ENCODE measurements around the gene LTBP3. TPM values are rescaled to one million over a fixed set of nuclear protein-coding genes. Genes with fewer than 3 reads are reported as not detected.

Gene LTBP3
- total RNA-seq: 46.0 and 53.7 TPM in 2 replicates
- 85.3 and 101 TPM in 2 replicates for polyA plus RNA-seq

GRCh38 chr11:65558002-65558929, at the start of gene LTBP3:
Gene LTBP3 (minus strand): TSS chr11:65558359. CDS start chr11:65557959, 400 bp downstream.
- Histone ChIP-seq H4K20me1 (ENCODE audit: insufficient read depth, poor library complexity, severe bottlenecking) (no peaks in the 10 kb centered on the region), H3K9me2 (replicated peaks; ENCODE audit: insufficient read depth) (no peaks in the 10 kb centered on the region), H3K27me3 (no peaks in the 10 kb centered on the region), H3K27ac (peak within 1 kb of the TSS; percentile 98), H3K79me2 (peaks cover 29% of the 10 kb centered on the region), H2AFZ (peak within 1 kb of the TSS; percentile 36), H3K36me3 (replicated peaks; ENCODE audit: insufficient read depth, low read depth) (no peaks in the 10 kb centered on the region), H3K9me3 (ENCODE audit: low read depth) (no peaks in the 10 kb centered on the region), H3K4me1 (ENCODE audit: insufficient read depth) (peaks cover 59% of the 10 kb centered on the region), H3K4me3 (peak within 1 kb of the TSS; percentile 60), H3K4me2 (peak within 1 kb of the TSS; percentile 96)
- 2% methylated on average over 22 of the region's 79 CpGs for WGBS (ENCODE audit: low lambda C conversion rate, missing lambda C conversion rate)
- TF ChIP-seq EZH2 (IDR thresholded peaks at IDR 0.05; ENCODE audit: borderline replicate concordance) (no peak), CTCF (IDR thresholded peaks at IDR 0.05; ENCODE audit: poor library complexity) (no peak), EZH2phosphoT487 (IDR thresholded peaks at IDR 0.05; ENCODE audit: low read depth, severe bottlenecking, unreplicated experiment) (no peak)
- peak; percentile 89 for DNase-seq (ENCODE audit: low spot score)

- Histone ChIP-seq H3K4me1 (ENCODE audit: insufficient read depth) (peaks cover 17% of the 10 kb centered on the region), H4K20me1 (ENCODE audit: insufficient read depth, poor library complexity, severe bottlenecking) (peaks cover 46% of the 10 kb centered on the region), H3K27me3 (no peaks in the 10 kb centered on the region), H3K9me2 (replicated peaks; ENCODE audit: insufficient read depth) (no peaks in the 10 kb centered on the region), H3K27ac (peak overlapping the region; percentile 38), H3K36me3 (replicated peaks; ENCODE audit: insufficient read depth, low read depth) (no peaks in the 10 kb centered on the region), H3K79me2 (peaks cover 33% of the 10 kb centered on the region), H3K4me3 (no peak overlapping the region), H3K9me3 (ENCODE audit: low read depth) (no peaks in the 10 kb centered on the region), H3K4me2 (peak overlapping the region; percentile 73), H2AFZ (no peak overlapping the region)
- TF ChIP-seq CTCF (IDR thresholded peaks at IDR 0.05; ENCODE audit: poor library complexity) (no peak), EZH2 (IDR thresholded peaks at IDR 0.05; ENCODE audit: borderline replicate concordance) (no peak), EZH2phosphoT487 (IDR thresholded peaks at IDR 0.05; ENCODE audit: low read depth, severe bottlenecking, unreplicated experiment) (no peak)
- DNase-seq (ENCODE audit: low spot score): peak; percentile 93
- 39% methylated on average over 55 of the region's 67 CpGs for WGBS (ENCODE audit: low lambda C conversion rate, missing lambda C conversion rate)
These were observed 48.9 kb upstream of the LTBP3 start for GRCh38 chr11:65606876-65607613.

GRCh38 chr11:65604258-65604657, 46.1 kb upstream of the LTBP3 start:
- 100% methylated on average over 1 of the region's 1 CpG for WGBS (ENCODE audit: low lambda C conversion rate, missing lambda C conversion rate)
- peaks cover 12% of the 10 kb centered on the region for H3K4me1 ChIP-seq (ENCODE audit: insufficient read depth)

More at GRCh38 chr11:65604258-65604657, 46.1 kb upstream of the LTBP3 start:
- Histone ChIP-seq H3K4me3 (no peak overlapping the region), H3K27me3 (no peaks in the 10 kb centered on the region), H3K4me2 (no peak overlapping the region), H3K9me3 (ENCODE audit: low read depth) (no peaks in the 10 kb centered on the region), H3K27ac (no peak overlapping the region), H3K79me2 (peaks cover 7% of the 10 kb centered on the region), H3K36me3 (replicated peaks; ENCODE audit: insufficient read depth, low read depth) (no peaks in the 10 kb centered on the region), H2AFZ (no peak overlapping the region), H4K20me1 (ENCODE audit: insufficient read depth, poor library complexity, severe bottlenecking) (peaks cover 19% of the 10 kb centered on the region), H3K9me2 (replicated peaks; ENCODE audit: insufficient read depth) (no peaks in the 10 kb centered on the region)
- TF ChIP-seq CTCF (IDR thresholded peaks at IDR 0.05; ENCODE audit: poor library complexity) (no peak), EZH2phosphoT487 (IDR thresholded peaks at IDR 0.05; ENCODE audit: low read depth, severe bottlenecking, unreplicated experiment) (no peak), EZH2 (IDR thresholded peaks at IDR 0.05; ENCODE audit: borderline replicate concordance) (no peak)
- DNase-seq (ENCODE audit: low spot score): no peak
